ENCODE measurements around the gene NLK.

DNA sequence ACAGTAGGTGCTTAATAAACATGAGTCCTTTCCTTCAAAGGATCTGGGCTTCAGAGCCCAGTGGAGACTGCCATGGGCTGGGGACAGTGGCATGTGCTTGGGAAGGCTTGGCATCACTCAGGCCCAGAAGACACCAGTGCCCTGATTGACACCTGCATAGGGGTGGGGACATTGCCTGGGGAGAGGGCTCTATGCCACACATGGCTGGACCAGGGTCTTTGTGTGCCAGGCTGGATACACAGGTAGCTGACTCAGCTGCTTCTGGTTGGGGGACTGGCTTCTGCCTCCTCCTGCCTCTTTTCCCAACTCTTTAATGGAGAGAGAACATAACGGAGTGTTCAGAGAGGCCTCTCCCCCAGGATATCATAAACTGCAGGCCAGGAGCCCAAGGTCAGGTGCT, 183.4 kb downstream of the NLK start:
- TF ChIP-seq, protein P1, sequence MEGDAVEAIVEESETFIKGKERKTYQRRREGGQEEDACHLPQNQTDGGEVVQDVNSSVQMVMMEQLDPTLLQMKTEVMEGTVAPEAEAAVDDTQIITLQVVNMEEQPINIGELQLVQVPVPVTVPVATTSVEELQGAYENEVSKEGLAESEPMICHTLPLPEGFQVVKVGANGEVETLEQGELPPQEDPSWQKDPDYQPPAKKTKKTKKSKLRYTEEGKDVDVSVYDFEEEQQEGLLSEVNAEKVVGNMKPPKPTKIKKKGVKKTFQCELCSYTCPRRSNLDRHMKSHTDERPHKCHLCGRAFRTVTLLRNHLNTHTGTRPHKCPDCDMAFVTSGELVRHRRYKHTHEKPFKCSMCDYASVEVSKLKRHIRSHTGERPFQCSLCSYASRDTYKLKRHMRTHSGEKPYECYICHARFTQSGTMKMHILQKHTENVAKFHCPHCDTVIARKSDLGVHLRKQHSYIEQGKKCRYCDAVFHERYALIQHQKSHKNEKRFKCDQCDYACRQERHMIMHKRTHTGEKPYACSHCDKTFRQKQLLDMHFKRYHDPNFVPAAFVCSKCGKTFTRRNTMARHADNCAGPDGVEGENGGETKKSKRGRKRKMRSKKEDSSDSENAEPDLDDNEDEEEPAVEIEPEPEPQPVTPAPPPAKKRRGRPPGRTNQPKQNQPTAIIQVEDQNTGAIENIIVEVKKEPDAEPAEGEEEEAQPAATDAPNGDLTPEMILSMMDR (conservative IDR thresholded peaks at IDR 0.05 in 1 of 2, IDR thresholded peaks at IDR 0.05 in 1 of 2; ENCODE audit: extremely low read depth in 1 of 2, insufficient read depth in 1 of 2, low read depth in 1 of 2, low read length in 2 of 2): no peak
- no peak for TF ChIP-seq EZH2 (IDR thresholded peaks at IDR 0.05; ENCODE audit: borderline replicate concordance, low read length)

Data from mammary epithelial cell (primary cell).